Lung (tissue), 12 donors: Measurements from ENCODE around the gene DNAJC4. TPM values are rescaled to one million over a fixed set of nuclear protein-coding genes. Genes with fewer than 3 reads are reported as not detected.

Experiments
- ATAC-seq: fragments of 200-7000 bp; cut with Tn5 transposase; one replicate; pipeline ENCODE4 v1.9.1; 2020; ENCODE audit warnings: moderate number of reproducible peaks; ENCODE audit not compliant: insufficient read depth, low FRiP score
- DNase-seq, 3 donors: peaks; one replicate each; pipeline ENCODE4 v3.0.0-alpha.2; 2013 to 2017
- H3K27ac ChIP-seq, 2 donors: one replicate each; pipeline ENCODE4 v1.5.1; 2013; ENCODE audit warnings: mild to moderate bottlenecking in 2 of 2, moderate library complexity in 2 of 2, control low read depth in 1 of 2, inconsistent platforms in 1 of 2, low read depth in 1 of 2, low read length in 1 of 2
- H3K27me3 ChIP-seq, 3 donors: one replicate each; pipeline ENCODE4 v1.5.1; 2013; ENCODE audit warnings: low read length in 2 of 3; ENCODE audit not compliant: control insufficient read depth in 3 of 3, insufficient read depth in 3 of 3
- H3K36me3 ChIP-seq, 4 donors: one replicate each; pipeline ENCODE4 v1.5.1; 2013; ENCODE audit warnings: low read length in 4 of 4, mild to moderate bottlenecking in 1 of 4, moderate library complexity in 1 of 4; ENCODE audit not compliant: control insufficient read depth in 4 of 4, insufficient read depth in 4 of 4
- H3K4me1 ChIP-seq, 5 donors: one replicate each; pipeline ENCODE4 v1.5.1; 2013; ENCODE audit warnings: low read length in 5 of 5, mild to moderate bottlenecking in 2 of 5, moderate library complexity in 1 of 5; ENCODE audit not compliant: control insufficient read depth in 5 of 5, insufficient read depth in 5 of 5
- H3K4me3 ChIP-seq: one replicate; pipeline ENCODE4 v1.5.1; 2013; ENCODE audit warnings: mild to moderate bottlenecking, control low read depth, moderate library complexity
- H3K9ac ChIP-seq, 2 donors: one replicate each; pipeline ENCODE4 v1.5.1; 2013; ENCODE audit warnings: low read length in 2 of 2, control low read depth in 1 of 2; ENCODE audit not compliant: insufficient read depth in 1 of 2
- H3K9me3 ChIP-seq, 4 donors: one replicate each; pipeline ENCODE4 v1.5.1; 2013; ENCODE audit warnings: low read length in 3 of 4, mild to moderate bottlenecking in 1 of 4, moderate library complexity in 1 of 4; ENCODE audit not compliant: control insufficient read depth in 4 of 4, insufficient read depth in 3 of 4
- WGBS, 2 donors: extraction: QIAGEN DNeasy Blood & Tissue Kit; methylation state at CpG; one replicate each; pipeline ENCODE4 v1.1.7; 2013; 5-methylcytosine and 5-hydroxymethylcytosine counted together
- polyA plus RNA-seq, 2 donors: library from polyadenylated mRNA; stranded (reverse); fragments of 200-250 nt; gene quantifications; one replicate each; pipeline ENCODE4 v1.2.1, GENCODE V29; 2013
- total RNA-seq, 2 donors: library from RNA; depleted of rRNA in 1 of 2; stranded (reverse); fragments of >200 nt in 1 of 2; gene quantifications; one replicate each; pipeline ENCODE4 v1.2.1, GENCODE V29; 2014 to 2021
- TF ChIP-seq, protein P1 (sequence below): IDR thresholded peaks from 2 replicates; pipeline ENCODE4 v1.5.1; 2012; ENCODE audit warnings: mild to moderate bottlenecking; ENCODE audit errors: control extremely low read depth, extremely low read depth
- donor health status: control.
- donor health status: control.
- donor health status: Bipolar disorder and iron deficiency.
- donor health status: healthy.
- donor health status: DM: yes; HTN: yes; CAD: no.

The DNAJC4 gene
- total and polyA plus RNA-seq, 4 donors = 22.7 to 58.4 (median 34.4) TPM

DNA sequence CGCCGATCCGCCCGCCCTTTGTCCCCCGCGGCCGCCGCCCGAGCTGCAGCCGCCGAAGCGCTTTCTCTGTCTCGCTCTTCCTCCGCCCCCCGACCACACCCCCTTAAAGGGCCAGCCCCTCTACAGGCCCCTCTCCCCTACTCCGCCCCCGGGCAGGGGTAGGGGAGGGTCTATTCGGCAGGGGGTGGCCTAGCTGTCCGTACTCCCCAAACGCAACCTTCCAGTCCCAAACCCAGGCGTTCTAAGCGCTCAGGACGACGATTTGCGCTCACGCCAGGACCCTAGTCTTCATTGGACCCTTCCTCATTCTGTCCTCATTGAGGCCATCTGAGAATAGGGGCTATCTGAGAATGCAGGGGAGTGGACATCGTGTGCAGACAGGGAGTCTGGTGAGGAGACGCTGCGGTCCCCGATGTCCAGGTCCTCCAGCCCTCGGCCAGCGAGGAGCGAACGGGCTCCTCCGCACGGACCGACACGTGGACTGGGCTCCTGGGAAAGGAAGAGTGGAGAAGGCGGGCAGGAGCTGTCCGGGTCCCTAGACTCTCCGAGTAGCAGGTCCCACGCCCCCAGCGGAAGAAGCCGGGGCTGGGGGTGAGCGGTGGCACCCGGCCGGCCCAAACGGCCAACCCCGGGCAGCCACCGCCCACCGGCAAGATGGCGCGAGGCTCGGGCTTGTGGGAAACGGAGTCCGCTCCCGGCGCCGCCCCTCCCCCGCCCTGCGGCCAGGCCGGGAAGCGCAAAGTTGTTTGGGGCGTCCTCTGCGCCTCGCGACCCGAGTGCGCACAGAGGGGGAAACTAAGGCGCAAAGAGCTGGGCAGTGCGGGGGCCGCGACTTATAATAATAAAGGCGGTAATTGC lies 16.8 kb downstream of the DNAJC4 start, which contains the start of gene PPP1R14B:
TSS of gene PPP1R14B (minus strand) at position 73 of the 858 bp plus-strand sequence. CDS start 270 bp downstream, outside the sequence.
- H3K9me3 ChIP-seq = no peaks in the 10 kb centered on the region
- TF ChIP-seq, protein P1, sequence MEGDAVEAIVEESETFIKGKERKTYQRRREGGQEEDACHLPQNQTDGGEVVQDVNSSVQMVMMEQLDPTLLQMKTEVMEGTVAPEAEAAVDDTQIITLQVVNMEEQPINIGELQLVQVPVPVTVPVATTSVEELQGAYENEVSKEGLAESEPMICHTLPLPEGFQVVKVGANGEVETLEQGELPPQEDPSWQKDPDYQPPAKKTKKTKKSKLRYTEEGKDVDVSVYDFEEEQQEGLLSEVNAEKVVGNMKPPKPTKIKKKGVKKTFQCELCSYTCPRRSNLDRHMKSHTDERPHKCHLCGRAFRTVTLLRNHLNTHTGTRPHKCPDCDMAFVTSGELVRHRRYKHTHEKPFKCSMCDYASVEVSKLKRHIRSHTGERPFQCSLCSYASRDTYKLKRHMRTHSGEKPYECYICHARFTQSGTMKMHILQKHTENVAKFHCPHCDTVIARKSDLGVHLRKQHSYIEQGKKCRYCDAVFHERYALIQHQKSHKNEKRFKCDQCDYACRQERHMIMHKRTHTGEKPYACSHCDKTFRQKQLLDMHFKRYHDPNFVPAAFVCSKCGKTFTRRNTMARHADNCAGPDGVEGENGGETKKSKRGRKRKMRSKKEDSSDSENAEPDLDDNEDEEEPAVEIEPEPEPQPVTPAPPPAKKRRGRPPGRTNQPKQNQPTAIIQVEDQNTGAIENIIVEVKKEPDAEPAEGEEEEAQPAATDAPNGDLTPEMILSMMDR = no peak
- peak within 1 kb of the TSS; percentile 84 to 88 for H3K27ac ChIP-seq
- peaks cover 0 to 37% (median 5%) of the 10 kb centered on the region in 5 donors for H3K4me1 ChIP-seq
- H3K36me3 ChIP-seq = peaks cover 0 to 10% (median 1%) of the 10 kb centered on the region in 4 donors
- DNase-seq (peak; percentile 89 to 91 (median 91)), ATAC-seq (peak; percentile 82)
- H3K4me3 ChIP-seq = peak within 1 kb of the TSS; percentile 61
- no peaks in the 10 kb centered on the region for H3K27me3 ChIP-seq
- WGBS, 2 donors = 1% methylated on average over 58 to 74 of the region's 74 CpGs
- H3K9ac ChIP-seq = peak within 1 kb of the TSS in 1 of 2 donors; percentile 11

DNA sequence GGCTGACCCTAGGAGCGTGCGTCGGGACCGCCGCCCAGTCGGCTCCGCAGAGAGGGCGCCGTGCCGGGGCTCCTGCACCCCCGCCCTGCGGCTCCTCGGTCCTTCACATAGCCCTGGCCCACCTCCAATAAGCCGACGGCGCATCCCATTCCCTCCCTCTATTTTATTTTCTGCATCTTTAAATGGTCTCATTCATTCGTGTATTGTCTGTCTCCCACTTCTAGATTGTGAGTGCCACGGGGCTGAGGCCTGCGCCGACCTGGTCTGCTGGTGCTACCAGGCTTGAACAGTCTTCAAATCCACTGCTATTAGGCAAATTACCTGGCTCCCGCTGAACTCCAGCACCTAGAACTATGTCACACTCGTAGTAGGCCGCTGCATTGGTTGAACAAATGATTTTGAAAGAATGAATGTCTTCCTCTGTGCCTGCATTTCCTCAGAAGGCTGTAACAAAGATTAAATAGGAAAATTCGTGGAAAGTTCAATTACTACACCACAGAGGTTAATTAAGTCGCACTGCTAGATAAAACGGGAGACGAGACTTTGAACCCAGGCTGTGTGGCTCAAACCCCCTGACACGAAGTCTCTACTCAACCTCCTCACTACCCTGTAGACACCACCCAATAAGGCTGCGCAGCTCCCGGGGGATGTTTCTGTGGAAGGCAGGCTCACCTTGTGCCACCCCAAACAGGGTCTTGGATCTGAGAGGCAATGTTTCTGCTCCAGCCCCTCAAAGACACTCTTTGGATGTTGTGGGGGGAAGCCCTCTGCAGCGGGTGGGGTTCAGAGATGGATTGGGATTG lies 17.6 kb downstream of the DNAJC4 start:
- TF ChIP-seq, protein P1 = no peak
- DNase-seq (no peak), ATAC-seq (no peak)
- Histone ChIP-seq H3K27ac (peak overlapping the region; percentile 67 to 74), H3K4me3 (peak overlapping the region; percentile 23), H3K9ac (no peak overlapping the region), H3K27me3 (no peaks in the 10 kb centered on the region), H3K4me1 (peaks cover 0 to 34% (median 14%) of the 10 kb centered on the region in 5 donors), H3K36me3 (peaks cover 0 to 10% (median 1%) of the 10 kb centered on the region in 4 donors), H3K9me3 (no peaks in the 10 kb centered on the region)
- 46% methylated on average over 31 of the region's 31 CpGs for whole genome bisulfite sequencing, 2 donors

DNA sequence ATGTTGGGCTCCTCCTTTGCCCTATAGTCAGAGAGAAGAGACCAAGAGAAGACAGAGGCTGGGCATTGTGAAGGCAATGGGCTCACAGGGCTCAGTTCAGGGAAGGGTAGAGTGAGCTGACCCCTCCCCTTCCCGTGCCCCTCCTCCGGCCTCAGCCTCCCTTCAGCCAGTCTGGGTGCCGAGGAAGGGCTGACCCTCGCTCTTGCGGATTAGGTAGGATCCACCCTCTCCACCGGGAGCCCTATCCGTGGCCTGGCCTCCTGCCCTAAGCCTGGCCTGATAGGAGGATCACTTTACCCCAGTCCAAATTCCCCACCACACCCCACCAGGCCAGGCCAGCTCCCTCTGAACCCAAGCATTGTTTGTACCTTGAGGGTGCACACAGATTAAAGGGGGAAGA lies 18.2 kb downstream of the DNAJC4 start:
- ATAC-seq = no peak
- DNase-seq = no peak

More for the DNA sequence above, 18.2 kb downstream of the DNAJC4 start:
- H3K9ac ChIP-seq = no peak overlapping the region
- peaks cover 0 to 34% (median 14%) of the 10 kb centered on the region in 5 donors for H3K4me1 ChIP-seq
- H3K36me3 ChIP-seq = peaks cover 0 to 7% (median 1%) of the 10 kb centered on the region in 4 donors
- 77 to 92% methylated on average over 7 of the region's 7 CpGs for WGBS, 2 donors
- H3K4me3 ChIP-seq = no peak overlapping the region
- TF ChIP-seq, protein P1 = no peak
- no peak overlapping the region for H3K27ac ChIP-seq
- H3K27me3 ChIP-seq = no peaks in the 10 kb centered on the region
- no peaks in the 10 kb centered on the region for H3K9me3 ChIP-seq
